K562 (cell line): ENCODE measurements around the gene IRGM. TPM values are rescaled to one million over a fixed set of nuclear protein-coding genes. Genes with fewer than 3 reads are reported as not detected.
A peak's percentile ranks its signal among the peaks of the same experiment; 100 is the strongest.

Experiments used
- ARID1B ChIP-seq: fragments of 450-650 bp; IDR thresholded peaks from 2 replicates; pipeline ENCODE4 v1.6.1; 2016; ENCODE audit warnings: antibody characterized with exemption, mild to moderate bottlenecking, inconsistent platforms
- CBFA2T3 ChIP-seq: fragments of 450-650 bp; IDR thresholded peaks from 2 replicates; pipeline ENCODE4 v1.6.1; 2017
- DIDO1 ChIP-seq: fragments of 450-650 bp; IDR thresholded peaks from 2 replicates; pipeline ENCODE4 v1.6.1; 2016; ENCODE audit warnings: low read depth, missing biosample characterization, missing genetic modification characterization
- GTF2E2 ChIP-seq: fragments of 200-800 bp; sonication (Bioruptor generic); IDR thresholded peaks from 2 replicates; pipeline ENCODE4 v1.6.1; 2016; ENCODE audit warnings: missing genetic modification characterization, missing compliant biosample characterization
- HDAC6 ChIP-seq: IDR thresholded peaks from 2 replicates; pipeline ENCODE4 v1.6.1; 2012; ENCODE audit warnings: low read depth, mild to moderate bottlenecking, control low read depth, inconsistent platforms, low read length, moderate library complexity
- JUND ChIP-seq, 2 experiments: IDR thresholded peaks; 2 replicates in 1 of 2; 3 replicates in 1 of 2; pipeline ENCODE4 v1.6.1; 2011; ENCODE audit warnings: borderline replicate concordance in 2 of 2, low read depth in 2 of 2, low read length in 2 of 2, improper control_type of control experiment in 1 of 2, missing biosample characterization in 1 of 2, missing genetic modification characterization in 1 of 2, missing genetic modification reagents in 1 of 2
- L3MBTL2 ChIP-seq: fragments of 450-650 bp; IDR thresholded peaks from 2 replicates; pipeline ENCODE4 v1.6.1; 2016; ENCODE audit warnings: mild to moderate bottlenecking, moderate library complexity
- MTA1 ChIP-seq: fragments of 450-650 bp; IDR thresholded peaks from 2 replicates; pipeline ENCODE4 v1.6.1; 2017; ENCODE audit warnings: borderline replicate concordance
- MTA3 ChIP-seq: fragments of 450-650 bp; formaldehyde crosslinking; IDR thresholded peaks from 2 replicates; pipeline ENCODE4 v1.6.1; 2017; ENCODE audit warnings: mild to moderate bottlenecking, borderline replicate concordance
- MTF1 ChIP-seq: fragments of 250-450 bp; sonication (Bioruptor Pico); IDR thresholded peaks from 2 replicates; pipeline ENCODE4 v1.9.0; 2021; ENCODE audit warnings: moderate library complexity, mild to moderate bottlenecking, inconsistent platforms, borderline replicate concordance
- NFIC ChIP-seq: fragments of 450-650 bp; IDR thresholded peaks from 2 replicates; pipeline ENCODE4 v1.6.1; 2017; ENCODE audit warnings: mild to moderate bottlenecking, inconsistent platforms
- SMAD4 ChIP-seq: fragments of 250-450 bp; sonication (Bioruptor Pico); conservative IDR thresholded peaks from 2 replicates; pipeline ENCODE4 v1.8.0; 2021; ENCODE audit warnings: inconsistent platforms, mild to moderate bottlenecking, moderate library complexity
- SMARCA4 ChIP-seq: fragments of 450-650 bp; IDR thresholded peaks from 2 replicates; pipeline ENCODE4 v1.6.1; 2016
- SMARCE1 ChIP-seq: fragments of 450-650 bp; IDR thresholded peaks from 2 replicates; pipeline ENCODE4 v1.7.1; 2016; ENCODE audit warnings: mild to moderate bottlenecking
- TEAD2 ChIP-seq: fragments of 450-650 bp; IDR thresholded peaks from 2 replicates; pipeline ENCODE4 v1.6.1; 2016; ENCODE audit warnings: missing genetic modification characterization, control low read depth, missing compliant biosample characterization
- TEAD4 ChIP-seq, 2 experiments: sonication (generic) in 1 of 2; formaldehyde crosslinking in 1 of 2; IDR thresholded peaks; 2 replicates each; pipeline versions ENCODE4 v1.6.1 to v1.8.0; 2012 to 2022; ENCODE audit warnings: borderline replicate concordance in 1 of 2, inconsistent platforms in 1 of 2, low read length in 1 of 2, mild to moderate bottlenecking in 1 of 2, missing genetic modification reagents in 1 of 2
- XRCC3 ChIP-seq: fragments of 450-650 bp; IDR thresholded peaks from 2 replicates; pipeline ENCODE4 v1.6.1; 2017; ENCODE audit warnings: mild to moderate bottlenecking, moderate library complexity
- ZEB2 ChIP-seq: fragments of 450-650 bp; IDR thresholded peaks from 2 replicates; pipeline ENCODE4 v1.6.1; 2016
- ZSCAN29 ChIP-seq: fragments of 450-650 bp; IDR thresholded peaks from 2 replicates; pipeline ENCODE4 v1.6.1; 2017
- polyA plus RNA-seq, 8 experiments: library from polyadenylated mRNA; depleted of rRNA in 4 of 8; stranded (reverse) in 5 of 8; unstranded in 3 of 8; fragments of >200 nt; fragmentation: Nextera tagmentation in 2 of 8; fragmentation: Illumina TruSeq in 1 of 8; extraction: Ambion mirVana in 2 of 8; extraction: Trizol in 1 of 8; gene quantifications; 2 replicates each; pipeline versions ENCODE4 v1.2.1 to v1.2.3, GENCODE V29; 2011 to 2014; ENCODE audit warnings: inconsistent platforms in 1 of 8, missing spikeins in 1 of 8
- total RNA-seq, 7 experiments: library from RNA; depleted of rRNA in 6 of 7; stranded (reverse); fragments of >200 nt in 6 of 7; fragmentation: Illumina TruSeq in 2 of 7; extraction: Trizol in 2 of 7; gene quantifications; 2 replicates each; pipeline versions ENCODE4 v1.2.1 to v1.2.3, GENCODE V29; 2011 to 2021; ENCODE audit warnings: low replicate concordance in 1 of 7

IRGM gene
- total and polyA plus RNA-seq, 9 of the 15 experiments (the other 6 are each of a cell fraction or from before 2014, with no cell fraction given), result 0.09 to 0.22 (median 0.15) TPM; not detected in 6

DNA sequence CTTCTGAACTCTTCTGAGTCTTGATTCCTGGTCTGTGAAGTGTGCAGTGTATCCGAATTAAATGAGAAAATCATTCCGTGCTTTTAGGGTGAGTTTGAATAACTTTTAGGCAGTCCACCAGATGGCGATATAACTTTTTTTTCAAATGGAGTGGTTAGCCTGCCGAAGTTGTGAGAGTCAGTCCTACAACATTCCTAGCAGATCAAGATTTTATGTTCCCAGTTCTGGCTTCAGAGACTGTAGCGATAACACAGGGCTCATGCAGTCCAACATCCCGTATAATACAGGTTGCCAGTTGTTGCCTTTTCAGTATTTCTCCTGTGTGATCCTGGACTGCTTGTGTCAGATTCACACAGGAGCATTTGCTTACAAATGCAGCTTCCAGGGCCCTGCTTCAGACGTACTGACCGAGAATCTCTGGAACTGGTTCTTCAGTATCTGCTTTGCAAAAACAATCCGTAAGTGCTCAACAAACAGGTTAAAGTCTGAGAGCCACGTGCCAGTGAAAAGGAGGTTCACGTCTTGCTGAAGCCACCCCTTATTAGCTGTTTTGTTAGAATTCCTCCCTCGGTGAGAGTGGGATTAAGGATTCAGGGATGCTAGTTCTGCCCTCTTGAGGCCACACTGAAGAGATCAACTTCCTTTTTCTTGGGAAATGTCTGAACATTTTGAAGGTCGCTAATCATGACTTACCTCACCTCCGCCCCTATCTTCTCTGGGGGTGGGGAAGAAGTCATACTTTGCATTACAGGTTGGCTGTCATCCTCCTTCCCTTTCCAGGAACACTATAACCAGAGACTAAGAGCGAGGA, 45.0 kb upstream of the IRGM start (continued):
- peak; percentile 67; the same call in 1 of the 2 replicates for TF ChIP-seq L3MBTL2
- TF ChIP-seq MTA1, result peak; percentile 30; the same call in 1 of the 2 replicates
- TF ChIP-seq TEAD4 (IDR thresholded peaks at IDR 0.05; ENCODE audit: low read length), result peak; percentile 50
- TF ChIP-seq TEAD4 (CRISPR knock-in tag; IDR thresholded peaks at IDR 0.05; ENCODE audit: borderline replicate concordance), result no peak
- TF ChIP-seq DIDO1 (tag), result peak; percentile 15; the same call in 1 of the 2 replicates
- no peak for TF ChIP-seq XRCC3
- TF ChIP-seq SMAD4 (CRISPR knock-in tag), result 0 out of 2 replicates have a peak, but pooled peaks have one; percentile 35
- peak; percentile 28; the same call in 1 of the 2 replicates for TF ChIP-seq JUND (IDR thresholded peaks at IDR 0.05; ENCODE audit: borderline replicate concordance, low read depth, low read length)
- TF ChIP-seq JUND (tag; IDR thresholded peaks at IDR 0.05; ENCODE audit: borderline replicate concordance, low read depth, low read length), result no peak; the same call in 1 of the 3 replicates
- peak; percentile 55; the same call in 1 of the 2 replicates for TF ChIP-seq ZSCAN29
- TF ChIP-seq MTF1 (CRISPR knock-in tag), result no peak
- peak; percentile 30; the same call in 1 of the 2 replicates for TF ChIP-seq SMARCE1
- TF ChIP-seq ARID1B, result 0 out of 2 replicates have a peak, but pooled peaks have one; percentile 11
- peak; percentile 61; the same call in 1 of the 2 replicates for TF ChIP-seq MTA3
- peak; percentile 53 for TF ChIP-seq CBFA2T3
- TF ChIP-seq GTF2E2 (tag), result no peak
- 0 out of 2 replicates have a peak, but pooled peaks have one; percentile 28 for TF ChIP-seq SMARCA4
- TF ChIP-seq ZEB2, result peak; percentile 70; the same call in 1 of the 2 replicates
- 0 out of 2 replicates have a peak, but pooled peaks have one; percentile 60 for TF ChIP-seq TEAD2 (tag)
- no peak for TF ChIP-seq HDAC6
- peak; percentile 92 for TF ChIP-seq NFIC
